Colonic mucosa (tissue), 4 donors: ENCODE measurements around the gene MXD3. TPM values are rescaled to one million over a fixed set of nuclear protein-coding genes. Genes with fewer than 3 reads are reported as not detected.

ENCODE experiments used
- DNase-seq: peaks from one replicate; pipeline ENCODE4 v3.0.0-alpha.2; 2020
- H3K27ac ChIP-seq: fragments of 200-600 bp; one replicate; pipeline ENCODE4 v1.8.0; 2021
- H3K27me3 ChIP-seq: fragments of 200-600 bp; one replicate; pipeline ENCODE4 v1.8.0; 2021
- H3K36me3 ChIP-seq: fragments of 200-600 bp; one replicate; pipeline ENCODE4 v1.8.0; 2021
- H3K4me1 ChIP-seq: fragments of 200-600 bp; one replicate; pipeline ENCODE4 v1.8.0; 2021; ENCODE audit warnings: mild to moderate bottlenecking
- H3K4me3 ChIP-seq: fragments of 200-600 bp; one replicate; pipeline ENCODE4 v1.8.0; 2021
- H3K9ac ChIP-seq, 2 donors: one replicate each; pipeline ENCODE4 v1.7.0; 2013; ENCODE audit warnings: control low read depth in 2 of 2, low read depth in 2 of 2, low read length in 2 of 2
- H3K9me3 ChIP-seq: fragments of 200-600 bp; one replicate; pipeline ENCODE4 v1.8.0; 2021
- intact Hi-C: fragments of 100-400 bp; cut with DNase I; formaldehyde crosslinking; loops from one replicate; pipeline ENCODE4 v1.14.1; 2022
- total RNA-seq, 2 donors: library from RNA; stranded (reverse); fragmentation: NEBNext Ultra II Directional in 1 of 2; extraction: Animal tissue kit (Norgen Biotek cat#: 25700) in 1 of 2; gene quantifications; one replicate each; pipeline ENCODE4 v1.2.1, GENCODE V29; 2021
- TF ChIP-seq, protein P1 (sequence below): fragments of 200-600 bp; IDR thresholded peaks from one replicate; pipeline ENCODE4 v1.8.0; 2022; ENCODE audit warnings: antibody characterized with exemption, mild to moderate bottlenecking
- donor health status: healthy.
- donor health status: DM: no; HTN: no; CAD: no.
- donor health status: DM: no; HTN: no; CAD: no.

The MXD3 gene
- total RNA-seq, 2 donors from 2014 or later, result 9.3 to 36.4 TPM

DNA sequence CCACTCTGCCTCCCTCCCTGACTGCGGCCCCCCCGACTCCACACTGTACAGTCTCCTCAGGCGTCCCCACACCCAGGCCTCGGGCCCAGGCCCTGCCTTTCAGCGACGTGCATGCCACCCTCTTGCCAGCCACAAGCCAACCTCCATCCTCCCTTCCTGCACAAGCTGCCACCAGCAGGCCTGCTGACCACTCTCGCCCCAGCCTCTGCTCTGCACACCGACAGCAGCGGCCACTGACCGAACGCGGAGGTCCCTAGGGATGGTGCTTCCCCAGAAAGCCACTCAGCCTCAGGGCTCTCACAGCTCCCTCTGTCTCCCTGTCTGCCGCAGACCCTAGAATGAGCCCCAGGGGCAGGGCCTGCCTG is 21.2 kb upstream of the MXD3 start:
- TF ChIP-seq, protein P1, sequence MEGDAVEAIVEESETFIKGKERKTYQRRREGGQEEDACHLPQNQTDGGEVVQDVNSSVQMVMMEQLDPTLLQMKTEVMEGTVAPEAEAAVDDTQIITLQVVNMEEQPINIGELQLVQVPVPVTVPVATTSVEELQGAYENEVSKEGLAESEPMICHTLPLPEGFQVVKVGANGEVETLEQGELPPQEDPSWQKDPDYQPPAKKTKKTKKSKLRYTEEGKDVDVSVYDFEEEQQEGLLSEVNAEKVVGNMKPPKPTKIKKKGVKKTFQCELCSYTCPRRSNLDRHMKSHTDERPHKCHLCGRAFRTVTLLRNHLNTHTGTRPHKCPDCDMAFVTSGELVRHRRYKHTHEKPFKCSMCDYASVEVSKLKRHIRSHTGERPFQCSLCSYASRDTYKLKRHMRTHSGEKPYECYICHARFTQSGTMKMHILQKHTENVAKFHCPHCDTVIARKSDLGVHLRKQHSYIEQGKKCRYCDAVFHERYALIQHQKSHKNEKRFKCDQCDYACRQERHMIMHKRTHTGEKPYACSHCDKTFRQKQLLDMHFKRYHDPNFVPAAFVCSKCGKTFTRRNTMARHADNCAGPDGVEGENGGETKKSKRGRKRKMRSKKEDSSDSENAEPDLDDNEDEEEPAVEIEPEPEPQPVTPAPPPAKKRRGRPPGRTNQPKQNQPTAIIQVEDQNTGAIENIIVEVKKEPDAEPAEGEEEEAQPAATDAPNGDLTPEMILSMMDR, result no peak
- Histone ChIP-seq H3K27me3 (no peaks in the 10 kb centered on the region), H3K9ac (no peak overlapping the region), H3K9me3 (no peaks in the 10 kb centered on the region), H3K36me3 (peaks cover 47% of the 10 kb centered on the region), H3K4me3 (no peak overlapping the region), H3K27ac (no peak overlapping the region), H3K4me1 (no peaks in the 10 kb centered on the region)
- DNase-seq, result no peak
- intact Hi-C loops, result no loop called here

DNA sequence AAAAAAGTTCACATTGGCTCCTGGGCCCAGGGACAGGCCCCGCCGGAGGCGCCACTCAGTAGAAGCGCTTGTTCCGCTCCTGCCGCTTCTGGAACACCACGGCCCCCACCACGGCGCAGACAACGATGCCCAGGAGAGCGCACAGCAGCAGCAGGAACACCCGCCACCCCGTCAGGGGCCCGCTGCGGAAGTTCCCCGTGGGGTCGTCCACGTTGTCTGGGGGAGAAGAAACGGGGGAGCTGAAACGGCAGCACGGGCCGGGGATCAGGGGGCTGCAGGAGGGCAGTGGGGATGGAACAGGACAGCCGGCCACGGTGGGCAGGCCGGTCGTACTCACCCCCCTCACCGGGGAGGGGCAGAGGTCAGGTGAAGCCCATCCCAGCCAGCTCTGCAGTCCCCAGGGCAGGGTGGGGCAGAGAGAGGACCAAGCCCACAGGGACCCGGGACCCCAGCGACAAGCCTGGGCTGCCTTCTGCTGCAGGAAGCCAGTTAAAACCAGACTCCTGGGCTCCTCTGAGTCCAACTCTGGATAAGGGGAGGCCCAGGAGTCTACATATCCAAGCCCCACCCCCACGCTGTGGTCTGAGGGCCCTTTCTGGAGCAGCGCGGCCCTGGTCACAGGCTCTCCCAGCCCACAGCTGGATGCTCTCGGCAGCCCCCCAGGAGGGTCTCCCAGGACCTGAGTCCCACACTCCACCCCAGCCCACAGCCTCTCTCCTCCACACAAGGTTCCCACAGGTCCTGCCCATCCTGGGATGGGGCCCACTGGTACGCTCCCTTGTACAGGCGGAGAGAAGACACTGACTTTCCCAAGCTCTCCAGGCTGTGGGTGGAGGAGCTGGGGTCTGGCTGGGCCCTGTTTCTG is 20.6 kb upstream of the MXD3 start:
- TF ChIP-seq, protein P1, result no peak
- Histone ChIP-seq H3K27me3 (no peaks in the 10 kb centered on the region), H3K9me3 (no peaks in the 10 kb centered on the region), H3K27ac (no peak overlapping the region), H3K4me1 (no peaks in the 10 kb centered on the region), H3K4me3 (no peak overlapping the region), H3K9ac (no peak overlapping the region), H3K36me3 (peaks cover 42% of the 10 kb centered on the region)
- intact Hi-C loops, result no loop called here
- no peak for DNase-seq

DNA sequence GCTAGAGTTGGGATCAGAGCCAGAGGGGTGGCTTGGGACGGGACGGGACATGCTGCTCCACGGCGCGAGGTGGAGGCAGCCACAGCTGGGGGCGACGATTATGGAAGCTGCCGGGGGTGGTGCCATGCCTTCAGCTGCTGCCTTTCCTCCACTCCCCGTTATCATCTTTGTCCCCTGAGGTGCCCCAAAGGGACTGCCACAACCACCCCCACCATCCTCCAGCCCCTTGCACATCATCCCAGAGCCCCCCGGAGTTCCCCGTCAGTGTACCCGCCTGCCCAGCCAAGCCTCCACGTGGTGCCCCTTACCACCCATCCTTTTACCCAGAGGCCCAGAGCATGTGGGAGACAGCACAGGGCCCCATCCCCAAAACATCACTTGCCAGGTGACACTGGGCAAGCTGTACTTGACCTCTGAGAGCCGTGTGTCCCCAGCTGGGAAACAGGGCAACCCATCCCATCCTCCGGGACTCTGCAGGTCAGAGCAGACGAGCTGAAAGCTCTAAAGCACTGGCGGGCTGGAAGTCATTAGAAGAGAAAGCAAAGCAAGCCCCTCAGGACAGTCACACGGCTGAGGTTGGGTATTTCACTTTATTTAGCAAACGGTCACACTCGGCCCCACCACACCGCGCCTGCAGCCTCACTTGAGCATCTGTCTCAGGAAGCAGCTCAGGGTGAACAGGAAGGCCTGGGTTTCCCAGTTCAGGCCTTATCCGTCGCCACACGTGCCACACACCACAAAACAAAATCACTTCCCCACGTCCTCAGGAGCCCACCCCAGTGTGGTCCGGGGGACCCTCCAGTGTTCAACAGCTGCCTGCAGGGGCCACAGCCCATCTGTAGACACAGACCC is 19.5 kb upstream of the MXD3 start:
- no peak for DNase-seq
- TF ChIP-seq, protein P1, result no peak
- no peak overlapping the region for H3K9ac ChIP-seq
- H3K27me3 ChIP-seq, result no peaks in the 10 kb centered on the region
- no peak overlapping the region for H3K27ac ChIP-seq
- no peaks in the 10 kb centered on the region for H3K9me3 ChIP-seq
- no peaks in the 10 kb centered on the region for H3K4me1 ChIP-seq
- no peak overlapping the region for H3K4me3 ChIP-seq
- intact Hi-C loops, result no loop called here
- H3K36me3 ChIP-seq, result peaks cover 33% of the 10 kb centered on the region

DNA sequence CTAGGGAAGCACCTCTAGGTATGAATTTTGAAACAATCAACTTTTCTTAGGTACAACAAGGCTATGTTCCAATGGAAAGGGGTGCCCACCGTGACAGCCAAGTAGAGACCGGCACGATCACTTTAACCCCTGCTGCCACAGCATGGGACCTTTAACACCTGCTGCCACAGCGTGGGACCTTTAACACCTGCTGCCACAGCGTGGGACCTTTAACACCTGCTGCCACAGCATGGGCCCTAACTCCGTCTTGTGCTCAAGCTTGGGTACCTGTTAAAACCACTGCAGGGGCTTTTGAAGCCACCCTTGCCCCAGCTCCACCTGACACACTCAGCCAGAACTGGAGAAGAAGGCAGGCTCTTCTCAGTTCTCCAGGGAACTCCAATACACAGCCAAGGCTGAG is 18.2 kb upstream of the MXD3 start:
- DNase-seq, result no peak
- Histone ChIP-seq H3K27ac (no peak overlapping the region), H3K9ac (no peak overlapping the region), H3K27me3 (no peaks in the 10 kb centered on the region), H3K4me1 (no peaks in the 10 kb centered on the region), H3K4me3 (no peak overlapping the region), H3K36me3 (peaks cover 22% of the 10 kb centered on the region), H3K9me3 (no peaks in the 10 kb centered on the region)
- TF ChIP-seq, protein P1, result no peak
- intact Hi-C loops, result loop anchor here (5.0 kb wide), 1 partner anchor 47 kb away; no protein-coding TSS in a partner anchor

DNA sequence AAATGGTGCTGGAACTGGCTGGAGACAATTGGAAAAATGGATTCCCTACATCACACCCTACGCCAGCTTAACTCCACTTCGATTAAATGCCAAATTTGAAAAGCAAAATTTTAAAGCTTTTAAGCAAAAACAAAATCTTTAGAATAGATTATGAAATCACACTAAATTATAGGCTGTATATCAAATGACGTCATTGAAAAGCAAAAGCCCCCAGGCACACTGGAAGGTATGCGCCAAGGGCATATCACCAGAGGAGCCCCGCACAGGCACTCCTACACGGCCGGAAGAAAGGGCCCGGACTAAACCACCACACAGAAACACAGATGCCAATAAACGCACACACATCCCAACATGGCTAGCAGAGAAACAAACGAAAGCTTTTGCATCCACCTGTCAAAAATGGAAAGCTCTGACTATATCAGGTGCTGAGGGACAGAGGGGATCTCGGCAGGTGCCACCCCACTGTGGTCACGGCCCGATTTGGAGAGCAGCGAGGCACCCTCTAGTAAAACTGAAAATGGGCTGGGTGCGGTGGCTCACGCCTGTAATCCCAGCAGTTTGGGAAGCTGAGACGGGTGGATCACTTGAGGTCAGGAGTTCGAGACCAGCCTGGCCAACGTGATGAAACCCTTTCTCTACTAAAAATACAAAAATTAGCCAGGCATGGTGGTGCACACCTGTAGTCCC is 17.0 kb upstream of the MXD3 start:
- Histone ChIP-seq H3K4me3 (no peak overlapping the region), H3K27ac (no peak overlapping the region), H3K4me1 (no peaks in the 10 kb centered on the region), H3K9me3 (no peaks in the 10 kb centered on the region), H3K27me3 (no peaks in the 10 kb centered on the region), H3K36me3 (peaks cover 20% of the 10 kb centered on the region), H3K9ac (no peak overlapping the region)
- TF ChIP-seq, protein P1, result no peak
- intact Hi-C loops, result loop anchor here (5.0 kb wide), 1 partner anchor 49 kb away; no protein-coding TSS in a partner anchor
- DNase-seq, result no peak
